ENCODE measurements around the gene IZUMO1. TPM values are rescaled to one million over a fixed set of nuclear protein-coding genes. Genes with fewer than 3 reads are reported as not detected.

IZUMO1 gene
- total and polyA plus RNA-seq, 2 of the 13 experiments (the other 11 are each of a cell fraction or from before 2014, with no cell fraction given), result 0.07 to 0.22 TPM

GRCh38 chr19:48720251-48720612 is 26.5 kb downstream of the IZUMO1 start (continued):
- TF ChIP-seq, protein P1, sequence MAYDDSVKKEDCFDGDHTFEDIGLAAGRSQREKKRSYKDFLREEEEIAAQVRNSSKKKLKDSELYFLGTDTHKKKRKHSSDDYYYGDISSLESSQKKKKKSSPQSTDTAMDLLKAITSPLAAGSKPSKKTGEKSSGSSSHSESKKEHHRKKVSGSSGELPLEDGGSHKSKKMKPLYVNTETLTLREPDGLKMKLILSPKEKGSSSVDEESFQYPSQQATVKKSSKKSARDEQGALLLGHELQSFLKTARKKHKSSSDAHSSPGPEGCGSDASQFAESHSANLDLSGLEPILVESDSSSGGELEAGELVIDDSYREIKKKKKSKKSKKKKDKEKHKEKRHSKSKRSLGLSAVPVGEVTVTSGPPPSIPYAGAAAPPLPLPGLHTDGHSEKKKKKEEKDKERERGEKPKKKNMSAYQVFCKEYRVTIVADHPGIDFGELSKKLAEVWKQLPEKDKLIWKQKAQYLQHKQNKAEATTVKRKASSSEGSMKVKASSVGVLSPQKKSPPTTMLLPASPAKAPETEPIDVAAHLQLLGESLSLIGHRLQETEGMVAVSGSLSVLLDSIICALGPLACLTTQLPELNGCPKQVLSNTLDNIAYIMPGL (CRISPR knock-in tag; IDR thresholded peaks at IDR 0.05; ENCODE audit: borderline replicate concordance in 1 of 2, low read depth in 1 of 2), result peak in 1 of 2 experiments; percentile 3; a peak in 1 of 4 replicates
- TF ChIP-seq SNAI1 (CRISPR knock-in tag; IDR thresholded peaks at IDR 0.05; ENCODE audit: borderline replicate concordance) (peak; percentile 18; the same call in 1 of the 2 replicates), IKZF4 (CRISPR knock-in tag; IDR thresholded peaks at IDR 0.05; ENCODE audit: borderline replicate concordance, low read depth, not compliant biosample characterization) (peak; percentile 22), MAZ (IDR thresholded peaks at IDR 0.05; ENCODE audit: borderline replicate concordance, low read depth, low read length) (no peak), MAZ (CRISPR knock-in tag; IDR thresholded peaks at IDR 0.05; ENCODE audit: low read depth) (0 out of 2 replicates have a peak, but pooled peaks have one; percentile 57), HDAC1 (CRISPR knock-in tag; IDR thresholded peaks at IDR 0.05) (peak; percentile 67; the same call in 1 of the 2 replicates), TBP (CRISPR knock-in tag; IDR thresholded peaks at IDR 0.05) (0 out of 2 replicates have a peak, but pooled peaks have one; percentile 18), ZBTB8A (CRISPR knock-in tag; IDR thresholded peaks at IDR 0.05; ENCODE audit: borderline replicate concordance, low read depth) (no peak), ZBTB43 (CRISPR knock-in tag; conservative IDR thresholded peaks at IDR 0.05) (0 out of 2 replicates have a peak, but pooled peaks have one; percentile 57)

Measured in HepG2 (cell line).